Body of pancreas (tissue), 4 donors: ENCODE data around the gene LARP7. TPM values are rescaled to one million over a fixed set of nuclear protein-coding genes. Genes with fewer than 3 reads are reported as not detected.

ENCODE experiments used
- ATAC-seq: fragments of 150-250 bp; one replicate; pipeline ENCODE4 v1.9.1; 2016
- DNase-seq, 4 donors: peaks; one replicate each; pipeline ENCODE4 v3.0.0-alpha.2; 2019
- H3K27ac ChIP-seq, 4 donors: fragments of 200-600 bp; sonication (generic); 1 replicate in 3 of 4; 2 replicates in 1 of 4; pipeline versions ENCODE4 v1.5.1 to v1.6.1; 2016 to 2019; ENCODE audit warnings: mild to moderate bottlenecking in 1 of 4, mixed read lengths in 1 of 4, moderate library complexity in 1 of 4
- H3K27me3 ChIP-seq, 2 donors: fragments of 200-600 bp; sonication (generic); one replicate each; pipeline ENCODE4 v1.6.0; 2016; ENCODE audit warnings: mild to moderate bottlenecking in 1 of 2
- H3K36me3 ChIP-seq, 2 donors: fragments of 200-600 bp; sonication (generic); replicated peaks in 1 of 2; 2 replicates each; pipeline ENCODE4 v1.5.1; 2016; ENCODE audit warnings: low read depth in 2 of 2; ENCODE audit not compliant: insufficient read depth in 1 of 2
- H3K4me1 ChIP-seq: fragments of 200-600 bp; sonication (generic); one replicate; pipeline ENCODE4 v1.6.0; 2016
- H3K4me3 ChIP-seq, 2 donors: fragments of 200-600 bp; sonication (generic); 1 replicate in 1 of 2; 2 replicates in 1 of 2; pipeline ENCODE4 v1.5.1; 2016 to 2019
- H3K9me3 ChIP-seq, 3 donors: fragments of 200-600 bp; sonication (generic); 1 replicate in 2 of 3; 2 replicates in 1 of 3; pipeline ENCODE4 v1.5.1; 2016
- POLR2A ChIP-seq, 3 donors: fragments of 450-650 bp; IDR thresholded peaks; one replicate each; pipeline ENCODE4 v1.6.1; 2016; ENCODE audit warnings: antibody characterized with exemption in 3 of 3, mild to moderate bottlenecking in 2 of 3
- WGBS, 2 donors: methylation state at CpG; one replicate each; pipeline ENCODE4 v1.1.5; 2017; 5-methylcytosine and 5-hydroxymethylcytosine counted together
- intact Hi-C: fragments of 100-400 bp; cut with DNase I; formaldehyde crosslinking; loops from one replicate; pipeline ENCODE4 v1.15.1; 2023
- total RNA-seq, 2 donors: library from RNA; depleted of rRNA; stranded (reverse); fragments of >200 nt; gene quantifications; one replicate each; pipeline ENCODE4 v1.1.0, GENCODE V29; 2016
- TF ChIP-seq, protein P1 (sequence below), 7 experiments: fragments of 450-650 bp in 4 of 7; fragments of 200-600 bp in 3 of 7; sonication (generic) in 3 of 7; IDR thresholded peaks; one replicate each; pipeline ENCODE4 v1.5.1; 2016 to 2019; ENCODE audit warnings: antibody characterized with exemption in 7 of 7

LARP7 gene
- total RNA-seq, 2 donors from 2014 or later, result 17.4 to 28.0 TPM

- intact Hi-C loops, result no loop called here
- WGBS, 2 donors, result 78 to 82% methylated on average over 8 of the region's 8 CpGs
- no peak for DNase-seq
- TF ChIP-seq POLR2A (IDR thresholded peaks at IDR 0.05), result no peak
- TF ChIP-seq, protein P1, sequence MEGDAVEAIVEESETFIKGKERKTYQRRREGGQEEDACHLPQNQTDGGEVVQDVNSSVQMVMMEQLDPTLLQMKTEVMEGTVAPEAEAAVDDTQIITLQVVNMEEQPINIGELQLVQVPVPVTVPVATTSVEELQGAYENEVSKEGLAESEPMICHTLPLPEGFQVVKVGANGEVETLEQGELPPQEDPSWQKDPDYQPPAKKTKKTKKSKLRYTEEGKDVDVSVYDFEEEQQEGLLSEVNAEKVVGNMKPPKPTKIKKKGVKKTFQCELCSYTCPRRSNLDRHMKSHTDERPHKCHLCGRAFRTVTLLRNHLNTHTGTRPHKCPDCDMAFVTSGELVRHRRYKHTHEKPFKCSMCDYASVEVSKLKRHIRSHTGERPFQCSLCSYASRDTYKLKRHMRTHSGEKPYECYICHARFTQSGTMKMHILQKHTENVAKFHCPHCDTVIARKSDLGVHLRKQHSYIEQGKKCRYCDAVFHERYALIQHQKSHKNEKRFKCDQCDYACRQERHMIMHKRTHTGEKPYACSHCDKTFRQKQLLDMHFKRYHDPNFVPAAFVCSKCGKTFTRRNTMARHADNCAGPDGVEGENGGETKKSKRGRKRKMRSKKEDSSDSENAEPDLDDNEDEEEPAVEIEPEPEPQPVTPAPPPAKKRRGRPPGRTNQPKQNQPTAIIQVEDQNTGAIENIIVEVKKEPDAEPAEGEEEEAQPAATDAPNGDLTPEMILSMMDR (IDR thresholded peaks at IDR 0.05), result no peak
- Histone ChIP-seq H3K4me1 (no peaks in the 10 kb centered on the region), H3K9me3 (no peaks in the 10 kb centered on the region), H3K27ac (no peak overlapping the region), H3K36me3 (peaks cover 10 to 21% of the 10 kb centered on the region in 2 donors), H3K4me3 (no peak overlapping the region), H3K27me3 (no peaks in the 10 kb centered on the region)
- no peak for ATAC-seq
These were observed 8.8 kb downstream of the LARP7 start for GRCh38 chr4:112645541-112646329.

DNA sequence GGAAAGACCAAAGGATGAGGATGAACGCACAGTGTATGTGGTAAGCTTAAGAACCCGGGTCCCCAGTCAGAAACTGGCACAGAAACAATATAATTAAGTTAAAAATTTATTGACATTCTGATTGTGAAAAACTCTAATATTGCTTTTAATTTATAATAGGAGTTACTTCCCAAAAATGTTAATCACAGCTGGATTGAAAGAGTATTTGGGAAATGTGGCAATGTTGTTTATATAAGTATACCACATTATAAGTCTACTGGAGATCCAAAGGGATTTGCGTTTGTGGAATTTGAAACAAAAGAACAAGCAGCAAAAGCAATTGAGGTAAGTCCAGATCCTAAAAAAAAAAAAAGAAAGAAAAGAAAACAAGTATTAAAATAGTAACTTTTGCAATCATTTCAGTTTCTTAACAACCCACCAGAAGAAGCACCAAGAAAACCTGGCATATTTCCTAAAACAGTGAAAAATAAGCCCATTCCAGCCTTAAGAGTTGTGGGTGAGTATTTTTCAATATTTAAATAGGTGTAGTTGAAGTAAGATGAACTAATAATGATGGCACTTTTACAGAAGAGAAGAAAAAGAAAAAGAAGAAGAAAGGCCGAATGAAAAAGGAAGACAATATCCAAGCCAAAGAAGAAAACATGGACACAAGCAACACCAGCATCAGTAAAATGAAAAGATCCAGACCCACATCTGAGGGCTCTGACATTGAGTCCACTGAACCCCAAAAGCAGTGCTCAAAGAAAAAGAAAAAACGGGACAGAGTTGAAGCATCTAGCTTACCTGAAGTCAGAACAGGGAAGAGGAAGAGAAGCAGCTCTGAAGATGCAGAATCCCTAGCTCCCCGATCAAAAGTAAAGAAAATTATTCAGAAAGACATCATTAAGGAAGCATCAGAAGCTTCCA is 9.9 kb downstream of the LARP7 start:
- H3K36me3 ChIP-seq, result peaks cover 10 to 21% of the 10 kb centered on the region in 2 donors
- H3K27ac ChIP-seq, result no peak overlapping the region
- no peak overlapping the region for H3K4me3 ChIP-seq
- H3K4me1 ChIP-seq, result no peaks in the 10 kb centered on the region
- WGBS, 2 donors, result 63 to 71% methylated on average over 6 of the region's 6 CpGs
- no peaks in the 10 kb centered on the region for H3K9me3 ChIP-seq
- DNase-seq, result no peak
- ATAC-seq, result no peak
- TF ChIP-seq, protein P1 (IDR thresholded peaks at IDR 0.05), result no peak
- no peak for TF ChIP-seq POLR2A (IDR thresholded peaks at IDR 0.05)
- intact Hi-C loops, result no loop called here
- no peaks in the 10 kb centered on the region for H3K27me3 ChIP-seq

GRCh38 chr4:112647785-112648184 is 10.8 kb downstream of the LARP7 start:
- intact Hi-C loops, result no loop called here
- 62 to 85% methylated on average over 3 of the region's 3 CpGs for WGBS, 2 donors
- Histone ChIP-seq H3K36me3 (peaks cover 10 to 21% of the 10 kb centered on the region in 2 donors), H3K4me1 (no peaks in the 10 kb centered on the region), H3K27me3 (no peaks in the 10 kb centered on the region), H3K27ac (no peak overlapping the region), H3K4me3 (no peak overlapping the region), H3K9me3 (no peaks in the 10 kb centered on the region)
- ATAC-seq (no peak), DNase-seq (no peak)
- no peak for TF ChIP-seq POLR2A (IDR thresholded peaks at IDR 0.05)
- TF ChIP-seq, protein P1 (IDR thresholded peaks at IDR 0.05), result no peak

- no peak overlapping the region for H3K4me3 ChIP-seq
- no peak for TF ChIP-seq POLR2A (IDR thresholded peaks at IDR 0.05)
- TF ChIP-seq, protein P1 (IDR thresholded peaks at IDR 0.05), result no peak
- no peaks in the 10 kb centered on the region for H3K4me1 ChIP-seq
- intact Hi-C loops, result no loop called here
- no peaks in the 10 kb centered on the region for H3K9me3 ChIP-seq
- H3K36me3 ChIP-seq, result peaks cover 10 to 23% of the 10 kb centered on the region in 2 donors
- 68 to 71% methylated on average over 3 of the region's 3 CpGs for whole genome bisulfite sequencing, 2 donors
- H3K27me3 ChIP-seq, result no peaks in the 10 kb centered on the region
- DNase-seq, result no peak
- no peak overlapping the region for H3K27ac ChIP-seq
- no peak for ATAC-seq
These were observed 11.5 kb downstream of the LARP7 start for GRCh38 chr4:112648263-112649054.
